IMR-90 (cell line): ENCODE results near the gene DBH. TPM values are rescaled to one million over a fixed set of nuclear protein-coding genes. Genes with fewer than 3 reads are reported as not detected.

ENCODE experiments used
- ATAC-seq: fragments of 200-7000 bp; cut with Tn5 transposase; 2 replicates; pipeline ENCODE4 v1.9.1; 2020; ENCODE audit warnings: low read depth, mild to moderate bottlenecking, moderate library complexity
- BruUV-seq: library from RNA; stranded (reverse); fragments of 400-500 nt; replicated peaks from 2 replicates; lab custom pipeline; 2021; lab: Mats Ljungman, UMichigan
- CTCF ChIA-PET: fragments of 300-600 bp; formaldehyde crosslinking; extraction: SDS; loops from one replicate; lab custom pipeline; 2021; ENCODE audit warnings: antibody characterized with exemption; lab: Yijun Ruan, JAX
- POLR2A ChIA-PET: fragments of 300-600 bp; sonication (Branson Sonifier 250); formaldehyde crosslinking; loops from one replicate; lab custom pipeline; 2022; ENCODE audit warnings: antibody characterized with exemption; ENCODE audit not compliant: unreplicated experiment; lab: Charles Lee
- DNase-seq: peaks from one replicate; pipeline ENCODE4 v3.0.0; 2013
- H2AFZ ChIP-seq: replicated peaks from 2 replicates; pipeline ENCODE3; 2013; ENCODE audit warnings: low read length, mild to moderate bottlenecking; ENCODE audit not compliant: poor library complexity
- H2AK5ac ChIP-seq: 2 replicates; pipeline ENCODE4 v1.6.1; 2013; ENCODE audit warnings: low read depth, low read length, inconsistent platforms
- H2AK9ac ChIP-seq: replicated peaks from 2 replicates; pipeline ENCODE3; 2013; ENCODE audit warnings: mild to moderate bottlenecking, low read depth, low read length, moderate library complexity; ENCODE audit not compliant: poor library complexity
- H2BK120ac ChIP-seq: 2 replicates; pipeline ENCODE4 v1.6.1; 2013; ENCODE audit warnings: low read depth, low read length, inconsistent platforms
- H2BK15ac ChIP-seq: 3 replicates; pipeline ENCODE4 v1.6.1; 2013; ENCODE audit warnings: low read depth, low read length, inconsistent platforms
- H2BK20ac ChIP-seq: 2 replicates; pipeline ENCODE4 v1.6.1; 2013; ENCODE audit warnings: low read depth, mild to moderate bottlenecking, inconsistent platforms, low read length, moderate library complexity
- H2BK5ac ChIP-seq: 2 replicates; pipeline ENCODE4 v1.6.1; 2013; ENCODE audit warnings: mild to moderate bottlenecking, low read depth, low read length, inconsistent platforms; ENCODE audit not compliant: poor library complexity, severe bottlenecking
- H3K14ac ChIP-seq: replicated peaks from 2 replicates; pipeline ENCODE4 v1.6.1; 2013; ENCODE audit warnings: low read depth, low read length, inconsistent platforms
- H3K18ac ChIP-seq: 2 replicates; pipeline ENCODE4 v1.6.1; 2013; ENCODE audit warnings: low read depth, low read length, control low read depth
- H3K23ac ChIP-seq: 2 replicates; pipeline ENCODE4 v1.6.1; 2013; ENCODE audit warnings: low read depth, low read length, inconsistent platforms
- H3K27ac ChIP-seq: 2 replicates; pipeline ENCODE4 v1.5.1; 2013; ENCODE audit warnings: mild to moderate bottlenecking, control low read depth, low read length; ENCODE audit not compliant: insufficient read depth
- H3K27me3 ChIP-seq: 2 replicates; pipeline ENCODE4 v1.6.1; 2013; ENCODE audit warnings: low read length; ENCODE audit not compliant: control insufficient read depth, insufficient read depth
- H3K36me3 ChIP-seq: 2 replicates; pipeline ENCODE4 v1.6.1; 2013; ENCODE audit warnings: low read length, mixed read lengths; ENCODE audit not compliant: control insufficient read depth, insufficient read depth
- H3K4ac ChIP-seq: 2 replicates; pipeline ENCODE4 v1.6.1; 2013; ENCODE audit warnings: low read depth, low read length, inconsistent platforms
- H3K4me1 ChIP-seq: 2 replicates; pipeline ENCODE4 v1.6.1; 2013; ENCODE audit warnings: low read length, mixed read lengths; ENCODE audit not compliant: control insufficient read depth, insufficient read depth
- H3K4me2 ChIP-seq: 2 replicates; pipeline ENCODE4 v1.6.1; 2013; ENCODE audit warnings: low read depth, mild to moderate bottlenecking, control low read depth, low read length, moderate library complexity
- H3K4me3 ChIP-seq: 2 replicates; pipeline ENCODE4 v1.5.1; 2013; ENCODE audit warnings: low read depth, mild to moderate bottlenecking, control low read depth, low read length, moderate library complexity; ENCODE audit not compliant: insufficient read depth
- H3K56ac ChIP-seq: 2 replicates; pipeline ENCODE4 v1.6.1; 2013; ENCODE audit warnings: low read length, inconsistent platforms; ENCODE audit not compliant: insufficient read depth; ENCODE audit errors: extremely low read depth
- H3K79me1 ChIP-seq, 2 experiments: 2 replicates each; pipeline ENCODE4 v1.6.1; 2013; ENCODE audit warnings: low read length in 2 of 2, inconsistent platforms in 1 of 2, low read depth in 1 of 2
- H3K9ac ChIP-seq: 2 replicates; pipeline ENCODE4 v1.6.1; 2013; ENCODE audit warnings: low read depth, low read length, control low read depth
- H3K9me1 ChIP-seq: 2 replicates; pipeline ENCODE4 v1.6.1; 2013; ENCODE audit warnings: low read length, inconsistent platforms; ENCODE audit not compliant: insufficient read depth
- H3K9me3 ChIP-seq: 2 replicates; pipeline ENCODE4 v1.6.1; 2013; ENCODE audit warnings: low read length; ENCODE audit not compliant: control insufficient read depth, insufficient read depth
- H4K20me1 ChIP-seq: 2 replicates; pipeline ENCODE4 v1.6.1; 2013; ENCODE audit warnings: low read length, inconsistent platforms; ENCODE audit not compliant: insufficient read depth
- H4K5ac ChIP-seq: 2 replicates; pipeline ENCODE4 v1.6.1; 2013; ENCODE audit warnings: mild to moderate bottlenecking, low read depth, low read length, control low read depth
- H4K8ac ChIP-seq, 2 experiments: 2 replicates each; pipeline ENCODE4 v1.6.1; 2013; ENCODE audit warnings: low read depth in 2 of 2, low read length in 2 of 2, control low read depth in 1 of 2, inconsistent platforms in 1 of 2
- H4K91ac ChIP-seq: 2 replicates; pipeline ENCODE4 v1.6.1; 2013; ENCODE audit warnings: low read depth, low read length, inconsistent platforms; ENCODE audit not compliant: insufficient read depth
- FOS ChIP-seq: fragments of 150-350 bp; IDR thresholded peaks from 2 replicates; pipeline ENCODE4 v1.6.1; 2016; ENCODE audit warnings: low read depth, low read length
- NFE2L2 ChIP-seq: fragments of 150-350 bp; IDR thresholded peaks from 2 replicates; pipeline ENCODE4 v1.6.1; 2016; ENCODE audit warnings: low read depth, mild to moderate bottlenecking, low read length
- RAD21 ChIP-seq: IDR thresholded peaks from 2 replicates; pipeline ENCODE4 v1.6.1; 2012; ENCODE audit warnings: low read length, improper control_type of control experiment
- WGBS, 2 experiments: methylation state at CpG; one replicate each; pipeline versions ENCODE4 v1.1.5 to v1.1.7; 2013; ENCODE audit warnings: missing lambda C conversion rate in 2 of 2; ENCODE audit not compliant: insufficient read length in 1 of 2; ENCODE audit errors: extremely low coverage in 2 of 2; 5-methylcytosine and 5-hydroxymethylcytosine counted together
- dilution Hi-C: fragments of 300-500 bp; cut with HindIII; formaldehyde crosslinking; loops from one replicate; pipeline ENCODE4 v1.14.3; 2018; ENCODE audit warnings: low sequenced_read_pairs; ENCODE audit not compliant: unreplicated experiment
- in situ Hi-C: fragments of 300-500 bp; cut with MboI; formaldehyde crosslinking; loops from 3 replicates; pipeline ENCODE4 v1.14.3; 2019; ENCODE audit warnings: low sequenced_read_pairs, inconsistent platforms, mixed read lengths
- intact Hi-C: fragments of 100-400 bp; cut with micrococcal nuclease; formaldehyde crosslinking; loops from 2 replicates; pipeline ENCODE4 v1.10.0; 2022
- polyA plus RNA-seq, 3 experiments: library from polyadenylated mRNA; depleted of rRNA; stranded (reverse); fragments of >200 nt; gene quantifications; 2 replicates each; pipeline ENCODE4 v1.2.3, GENCODE V29; 2012; ENCODE audit warnings: low replicate concordance in 1 of 3
- total RNA-seq: library from RNA; depleted of rRNA; stranded (reverse); fragments of >200 nt; gene quantifications from 2 replicates; pipeline ENCODE4 v1.2.3, GENCODE V29; 2012

The DBH gene
- total and polyA plus RNA-seq, 2 of the 4 experiments (the other 2 are of a cell fraction): not detected

DNA sequence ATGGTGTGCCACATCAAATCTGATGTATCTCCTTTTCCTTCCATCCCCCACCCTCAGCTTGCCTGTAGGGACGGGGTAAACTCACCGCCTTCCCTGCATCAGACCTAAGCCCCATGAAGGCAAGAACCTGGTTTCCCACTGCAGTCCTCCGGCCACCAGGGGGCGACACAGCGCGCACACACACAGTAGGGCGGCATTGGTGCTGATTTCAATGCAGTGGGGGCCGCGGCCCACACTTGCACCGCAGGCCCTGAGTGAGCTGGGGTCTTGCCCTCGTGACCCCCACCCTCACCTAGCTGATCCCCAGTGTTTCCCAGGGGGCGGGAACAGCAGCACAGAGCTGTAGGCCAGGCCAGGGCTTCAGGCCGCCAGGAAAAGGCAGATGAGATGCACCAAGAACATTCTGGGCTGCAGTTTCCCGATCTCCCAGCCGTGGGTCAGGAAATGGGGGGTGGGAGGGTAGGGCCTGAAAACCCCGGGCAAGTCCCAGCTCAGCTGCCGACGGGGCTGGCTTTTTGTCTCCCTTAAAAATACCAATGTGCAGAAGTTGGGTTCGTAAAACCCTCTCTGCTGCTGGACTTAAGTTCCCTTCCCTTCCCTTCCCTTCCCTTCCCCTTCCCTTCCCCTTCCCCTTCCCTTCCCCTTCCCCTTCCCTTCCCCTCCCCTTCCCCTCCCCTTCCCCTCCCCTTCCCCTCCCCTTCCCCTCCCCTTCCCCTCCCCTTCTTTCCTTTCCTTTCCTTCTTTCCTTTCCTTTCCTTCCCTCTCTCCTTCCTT, 46.5 kb upstream of the DBH start (continued):
- TF ChIP-seq RAD21: no peak

DNA sequence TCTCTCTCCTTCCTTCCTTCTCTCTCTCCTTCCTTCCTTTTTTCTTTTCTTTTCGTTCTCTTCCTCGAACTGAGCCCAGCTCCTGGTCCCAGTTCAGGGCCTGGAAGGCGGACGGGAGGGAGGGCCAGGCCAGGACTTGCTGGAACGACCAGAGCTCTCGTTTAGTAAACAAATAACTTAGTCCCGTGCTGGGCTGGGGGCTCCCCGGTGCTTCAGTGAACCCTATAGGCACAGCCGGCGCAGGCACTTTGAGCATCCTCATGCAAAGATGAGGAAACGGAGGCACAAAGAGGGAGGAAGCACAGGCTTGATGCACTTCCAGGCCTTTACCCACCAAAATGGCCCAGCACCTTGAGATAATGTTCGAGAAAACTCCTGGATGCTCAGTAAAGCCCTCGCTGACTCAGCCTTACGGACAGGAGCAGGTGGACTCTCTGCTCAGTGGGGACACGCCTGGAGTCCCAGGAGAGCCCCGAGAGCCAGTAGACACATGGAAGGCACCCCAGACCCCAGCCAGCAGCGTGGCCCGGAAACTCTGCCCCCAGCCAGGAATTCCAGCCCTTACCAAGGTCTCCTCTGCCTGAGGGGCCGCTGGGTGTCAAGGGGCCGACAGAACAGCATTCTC, 45.8 kb upstream of the DBH start:
- no peaks in the 10 kb centered on the region for H3K9me1 ChIP-seq
- no peak overlapping the region for H3K18ac ChIP-seq

More for the DNA sequence above, 45.8 kb upstream of the DBH start:
- peaks cover 2% of the 10 kb centered on the region; the same call in 1 of the 2 replicates for H3K9me3 ChIP-seq
- POLR2A ChIA-PET: no interaction called here
- dilution Hi-C loops (no loop called here), in situ Hi-C loops (no loop called here), intact Hi-C loops (no loop called here)
- peaks cover 24% of the 10 kb centered on the region; the same call in 1 of the 2 replicates for H3K27me3 ChIP-seq
- no peak overlapping the region for H3K4ac ChIP-seq
- H3K4me2 ChIP-seq: no peak overlapping the region
- no peak overlapping the region for H3K14ac ChIP-seq
- H3K4me3 ChIP-seq: no peak overlapping the region
- no peaks in the 10 kb centered on the region; the same call in 1 of the 2 replicates for H4K20me1 ChIP-seq
- CTCF ChIA-PET: no interaction called here
- BruUV-seq: no TSS peak
- no peak overlapping the region for H4K91ac ChIP-seq
- no peaks in the 10 kb centered on the region for H3K79me1 ChIP-seq
- peak overlapping the region; percentile 15 for H2AK9ac ChIP-seq
- no peak overlapping the region for H2BK120ac ChIP-seq
- H2BK15ac ChIP-seq: no peak overlapping the region
- no peak overlapping the region for H3K23ac ChIP-seq
- no peak overlapping the region for H3K27ac ChIP-seq
- WGBS, 2 experiments: 56% methylated on average over 10 of the region's 20 CpGs; no CpG with 5 or more reads in 1 of the 2 experiments
- H2AFZ ChIP-seq: no peak overlapping the region
- no peak overlapping the region for H4K8ac ChIP-seq
- no peak for DNase-seq
- H2BK5ac ChIP-seq: no peak overlapping the region
- no peak overlapping the region for H2BK20ac ChIP-seq
- no peaks in the 10 kb centered on the region for H3K4me1 ChIP-seq
- ATAC-seq: no peak
- TF ChIP-seq FOS (no peak), NFE2L2 (no peak)
- H3K36me3 ChIP-seq: no peaks in the 10 kb centered on the region
- no peak overlapping the region for H3K9ac ChIP-seq
- H2AK5ac ChIP-seq: no peak overlapping the region
- H3K56ac ChIP-seq: no peak overlapping the region
- H4K5ac ChIP-seq: no peak overlapping the region
